Measurements from ENCODE around the gene DCST1.

DNA sequence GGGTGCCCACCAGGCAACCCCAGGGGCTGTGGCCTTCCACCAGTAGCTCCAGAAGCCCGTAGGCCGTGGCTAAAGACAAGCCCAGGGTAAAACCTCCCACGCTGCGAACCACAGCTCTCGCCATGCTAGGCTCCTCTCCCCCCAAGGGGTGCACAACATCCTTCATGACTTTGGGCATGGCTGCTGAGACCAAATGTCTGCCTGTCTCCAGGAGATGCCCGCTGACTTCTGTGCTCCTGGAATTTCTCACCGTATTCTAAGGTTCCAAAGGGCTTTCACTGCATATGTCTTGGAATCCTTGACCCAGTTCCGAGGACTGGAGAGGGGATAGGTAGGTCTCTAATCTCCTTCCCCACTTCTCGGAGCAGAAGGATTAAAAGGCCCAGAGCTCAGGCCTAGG lies at the start of gene DCST1, which contains the start of gene DCST2:
- TF ChIP-seq EZH2 (IDR thresholded peaks at IDR 0.05; ENCODE audit: insufficient read depth, poor library complexity, severe bottlenecking) (no peak), EZH2phosphoT487 (IDR thresholded peaks at IDR 0.05; ENCODE audit: insufficient read depth, low read depth) (no peak)

All from GM23248 (cell line).